RWPE2 (cell line): ENCODE measurements around the gene ARPC5L.

Experiments used
- ATAC-seq: fragments of 200-7000 bp; cut with Tn5 transposase; 3 replicates; pipeline ENCODE4 v1.9.1; 2021; ENCODE audit warnings: low read depth
- DNase-seq: peaks from one replicate; pipeline ENCODE4 v3.0.0-alpha.2; 2020; ENCODE audit warnings: low spot score
- H3K27ac ChIP-seq: fragments of 450-650 bp; 2 replicates; pipeline ENCODE4 v1.5.1; 2017; ENCODE audit warnings: mild to moderate bottlenecking; ENCODE audit not compliant: poor library complexity, severe bottlenecking
- H3K27me3 ChIP-seq: fragments of 250-450 bp; sonication (Bioruptor Pico); 2 replicates; pipeline ENCODE4 v1.5.1; 2021; ENCODE audit warnings: mild to moderate bottlenecking, moderate library complexity; ENCODE audit not compliant: insufficient read depth, poor library complexity, severe bottlenecking
- H3K36me3 ChIP-seq: fragments of 250-450 bp; sonication (Bioruptor Pico); 2 replicates; pipeline ENCODE4 v1.5.1; 2020; ENCODE audit warnings: low read depth, mild to moderate bottlenecking, moderate library complexity
- H3K4me1 ChIP-seq: fragments of 250-450 bp; sonication (Bioruptor Pico); 2 replicates; pipeline ENCODE4 v1.5.1; 2021; ENCODE audit warnings: mild to moderate bottlenecking, moderate library complexity; ENCODE audit not compliant: insufficient read depth, poor library complexity, severe bottlenecking
- H3K4me3 ChIP-seq: fragments of 250-450 bp; sonication (Bioruptor Pico); 2 replicates; pipeline ENCODE4 v1.5.1; 2021; ENCODE audit warnings: mild to moderate bottlenecking, moderate library complexity; ENCODE audit not compliant: severe bottlenecking
- H3K9me3 ChIP-seq: fragments of 250-450 bp; sonication (Bioruptor Pico); 2 replicates; pipeline ENCODE4 v1.5.1; 2021; ENCODE audit warnings: mild to moderate bottlenecking, moderate library complexity; ENCODE audit not compliant: severe bottlenecking
- CTCF ChIP-seq: fragments of 450-650 bp; IDR thresholded peaks from one replicate; pipeline ENCODE4 v1.5.1; 2017; ENCODE audit warnings: mild to moderate bottlenecking, moderate library complexity; ENCODE audit not compliant: poor library complexity, severe bottlenecking

ARPC5L gene

GRCh38 chr9:124878518-124878917, 16.6 kb downstream of the ARPC5L start:
- ATAC-seq (no peak), DNase-seq (no peak)
- Histone ChIP-seq H3K36me3 (peaks cover 61% of the 10 kb centered on the region), H3K27ac (no peak overlapping the region), H3K4me3 (no peak overlapping the region), H3K9me3 (no peaks in the 10 kb centered on the region), H3K27me3 (no peaks in the 10 kb centered on the region), H3K4me1 (no peaks in the 10 kb centered on the region)
- no peak for TF ChIP-seq CTCF

GRCh38 chr9:124879226-124879625, 17.3 kb downstream of the ARPC5L start:
- Histone ChIP-seq H3K27me3 (no peaks in the 10 kb centered on the region), H3K4me1 (no peaks in the 10 kb centered on the region), H3K36me3 (peaks cover 54% of the 10 kb centered on the region), H3K9me3 (no peaks in the 10 kb centered on the region), H3K27ac (no peak overlapping the region), H3K4me3 (no peak overlapping the region)
- no peak for DNase-seq
- ATAC-seq = no peak
- no peak for TF ChIP-seq CTCF

GRCh38 chr9:124880501-124880900, 18.6 kb downstream of the ARPC5L start:
- Histone ChIP-seq H3K4me3 (no peak overlapping the region), H3K27ac (no peak overlapping the region), H3K9me3 (no peaks in the 10 kb centered on the region), H3K27me3 (no peaks in the 10 kb centered on the region), H3K36me3 (peaks cover 46% of the 10 kb centered on the region), H3K4me1 (no peaks in the 10 kb centered on the region)
- TF ChIP-seq CTCF = no peak
- DNase-seq (no peak), ATAC-seq (no peak)

- Histone ChIP-seq H3K9me3 (no peaks in the 10 kb centered on the region), H3K4me1 (no peaks in the 10 kb centered on the region), H3K27me3 (no peaks in the 10 kb centered on the region), H3K27ac (no peak overlapping the region), H3K4me3 (no peak overlapping the region), H3K36me3 (peaks cover 38% of the 10 kb centered on the region)
- ATAC-seq = no peak
- TF ChIP-seq CTCF = no peak
- DNase-seq = no peak
Observed at GRCh38 chr9:124881138-124881743, 19.3 kb downstream of the ARPC5L start.

- Histone ChIP-seq H3K4me1 (no peaks in the 10 kb centered on the region), H3K27me3 (no peaks in the 10 kb centered on the region), H3K9me3 (no peaks in the 10 kb centered on the region), H3K4me3 (no peak overlapping the region), H3K27ac (no peak overlapping the region), H3K36me3 (peaks cover 29% of the 10 kb centered on the region)
- ATAC-seq (no peak), DNase-seq (no peak)
- TF ChIP-seq CTCF = no peak
Observed at GRCh38 chr9:124882231-124882630, 20.3 kb downstream of the ARPC5L start.
